Sciatic nerve (tissue), 2 donors: Measurements from ENCODE around the gene HTRA3. TPM values are rescaled to one million over a fixed set of nuclear protein-coding genes. Genes with fewer than 3 reads are reported as not detected.
"Not testable (repeated sequence)": the region's sequence is repeated elsewhere in the genome, so short reads cannot be mapped to it uniquely, and the experiment has no call there.

Source experiments
- ATAC-seq: fragments of 200-7000 bp; cut with Tn5 transposase; one replicate; pipeline ENCODE4 v1.9.1; 2020; ENCODE audit warnings: mild to moderate bottlenecking, moderate library complexity
- DNase-seq: peaks from one replicate; pipeline ENCODE4 v3.0.0-alpha.2; 2020; ENCODE audit warnings: low spot score
- intact Hi-C: fragments of 100-400 bp; cut with DNase I; formaldehyde crosslinking; loops from one replicate; pipeline ENCODE4 v1.14.2; 2022
- total RNA-seq: library from RNA; stranded (reverse); fragmentation: NEBNext Ultra II Directional; extraction: Animal tissue kit (Norgen Biotek cat#: 25700); gene quantifications from one replicate; pipeline ENCODE4 v1.2.1, GENCODE V29; 2021
- donor health status: DM: no; HTN: no; CAD: no.
- donor health status: DM: no; HTN: no; CAD: no.

Gene HTRA3
- total RNA-seq, 1 donor from 2014 or later: 23.7 TPM

- intact Hi-C loops: no loop called here
- no peak for ATAC-seq
- DNase-seq: peak; percentile 55
These were observed 73.2 kb downstream of the HTRA3 start for GRCh38 chr4:8342651-8343261.

GRCh38 chr4:8343262-8343966, 73.9 kb downstream of the HTRA3 start:
- intact Hi-C loops: no loop called here
- peak; percentile 59 for DNase-seq
- ATAC-seq: no peak

- intact Hi-C loops: no loop called here
- DNase-seq: peak; percentile 43
- ATAC-seq: no peak
These were observed 74.4 kb downstream of the HTRA3 start for GRCh38 chr4:8343967-8344331.

- intact Hi-C loops: no loop called here
- no peak for ATAC-seq
- peak; percentile 36 for DNase-seq
These were observed 74.8 kb downstream of the HTRA3 start for GRCh38 chr4:8344377-8344776.

GRCh38 chr4:8345053-8345945, 75.7 kb downstream of the HTRA3 start:
- DNase-seq (peak; percentile 53), ATAC-seq (no peak)
- intact Hi-C loops: no loop called here

- no peak for ATAC-seq
- intact Hi-C loops: no loop called here
- peak; percentile 50 for DNase-seq
These were observed 76.6 kb downstream of the HTRA3 start for GRCh38 chr4:8345946-8346814.

- DNase-seq (peak; percentile 47), ATAC-seq (no peak)
- intact Hi-C loops: no loop called here
These were observed 77.5 kb downstream of the HTRA3 start for GRCh38 chr4:8346838-8347605.

- intact Hi-C loops: no loop called here
- ATAC-seq: no peak
- DNase-seq: peak; percentile 34
These were observed 78.1 kb downstream of the HTRA3 start for GRCh38 chr4:8347660-8348059.

- intact Hi-C loops: no loop called here
- DNase-seq (peak; percentile 42), ATAC-seq (no peak)
These were observed 78.5 kb downstream of the HTRA3 start for GRCh38 chr4:8348071-8348470.

- ATAC-seq, intact Hi-C loops: not testable (repeated sequence)
- DNase-seq: peak; percentile 19
These were observed 79.7 kb downstream of the HTRA3 start for GRCh38 chr4:8349236-8349635.

GRCh38 chr4:8349664-8350236, 80.2 kb downstream of the HTRA3 start:
- ATAC-seq: no peak
- peak; percentile 32 for DNase-seq
- intact Hi-C loops: no loop called here

GRCh38 chr4:8350352-8350751, 80.8 kb downstream of the HTRA3 start:
- intact Hi-C loops: no loop called here
- ATAC-seq: no peak
- DNase-seq: peak; percentile 52

GRCh38 chr4:8350841-8351461, 81.4 kb downstream of the HTRA3 start:
- intact Hi-C loops: no loop called here
- DNase-seq (peak; percentile 32), ATAC-seq (peak; percentile 3)

GRCh38 chr4:8351931-8352367, 82.4 kb downstream of the HTRA3 start:
- peak; percentile 78 for ATAC-seq
- intact Hi-C loops: no loop called here

GRCh38 chr4:8352368-8353157, 83.0 kb downstream of the HTRA3 start:
- DNase-seq (peak; percentile 53), ATAC-seq (peak; percentile 60)
- intact Hi-C loops: no loop called here

More at GRCh38 chr4:8351931-8352367, 82.4 kb downstream of the HTRA3 start:
- DNase-seq: peak; percentile 54

- ATAC-seq (no peak), DNase-seq (peak; percentile 27)
- intact Hi-C loops: no loop called here
These were observed 83.7 kb downstream of the HTRA3 start for GRCh38 chr4:8353158-8353669.
